NCI-H2196 treated with DMSO at 0.1 percent for 48 hours (cell line): ENCODE data around the gene JAZF1.
"Not testable (repeated sequence)": the region's sequence is repeated elsewhere in the genome, so short reads cannot be mapped to it uniquely, and the experiment has no call there.

Source experiments
- DNase-seq: peaks from one replicate; lab custom pipeline; 2025; ENCODE audit not compliant: unreplicated experiment; lab: John Stamatoyannopoulos, UW

Gene JAZF1

GRCh38 chr7:27947586-27948278 is 232.9 kb downstream of the JAZF1 start:
- no peak for DNase-seq

GRCh38 chr7:27946351-27946750 is 234.2 kb downstream of the JAZF1 start:
- no peak for DNase-seq

- DNase-seq: no peak
Observed at GRCh38 chr7:27945058-27945795, 235.4 kb downstream of the JAZF1 start.

GRCh38 chr7:27944643-27945042 is 236.0 kb downstream of the JAZF1 start:
- DNase-seq: no peak

GRCh38 chr7:27943241-27943640 is 237.4 kb downstream of the JAZF1 start:
- DNase-seq: no peak

GRCh38 chr7:27942711-27943110 is 237.9 kb downstream of the JAZF1 start:
- DNase-seq: no peak

GRCh38 chr7:27941522-27941921 is 239.1 kb downstream of the JAZF1 start:
- no peak for DNase-seq

- no peak for DNase-seq
Observed at GRCh38 chr7:27940341-27940740, 240.3 kb downstream of the JAZF1 start.

- no peak for DNase-seq
Observed at GRCh38 chr7:27939893-27940292, 240.7 kb downstream of the JAZF1 start.

- no peak for DNase-seq
Observed at GRCh38 chr7:27936768-27937102, 243.9 kb downstream of the JAZF1 start.

- DNase-seq: no peak
Observed at GRCh38 chr7:27936047-27936767, 244.4 kb downstream of the JAZF1 start.

- DNase-seq: no peak
Observed at GRCh38 chr7:27933671-27934565, 246.7 kb downstream of the JAZF1 start.

- no peak for DNase-seq
Observed at GRCh38 chr7:27930910-27931476, 249.6 kb downstream of the JAZF1 start.

GRCh38 chr7:27929127-27929526 is 251.5 kb downstream of the JAZF1 start:
- DNase-seq: no peak

GRCh38 chr7:27928001-27928400 is 252.6 kb downstream of the JAZF1 start:
- DNase-seq: no peak

GRCh38 chr7:27925573-27926201 is 254.9 kb downstream of the JAZF1 start:
- DNase-seq: no peak

GRCh38 chr7:27923642-27923980 is 257.0 kb downstream of the JAZF1 start:
- no peak for DNase-seq

- no peak for DNase-seq
Observed at GRCh38 chr7:27922907-27923641, 257.5 kb downstream of the JAZF1 start.

- DNase-seq: not testable (repeated sequence)
Observed at GRCh38 chr7:27922389-27922788, 258.2 kb downstream of the JAZF1 start.
